Endometrial microvascular endothelial cells (primary cell): Measurements from ENCODE around the gene CGB3. TPM values are rescaled to one million over a fixed set of nuclear protein-coding genes. Genes with fewer than 3 reads are reported as not detected.
"Not testable (repeated sequence)": the region's sequence is repeated elsewhere in the genome, so short reads cannot be mapped to it uniquely, and the experiment has no call there.

Experiments
- in situ Hi-C: cut with HindIII; loops from 2 replicates; pipeline ENCODE4 v1.10.0; 2017; ENCODE audit warnings: low sequenced_read_pairs, low pct_unique_long_range_greater_than_20kb; ENCODE audit errors: inconsistent ontology term
- total RNA-seq: library from RNA; depleted of rRNA; stranded (reverse); fragments of >200 nt; gene quantifications from one replicate; pipeline ENCODE4 v1.2.3, GENCODE V29; 2015; ENCODE audit errors: inconsistent ontology term

Gene CGB3
- not detected for total RNA-seq

DNA sequence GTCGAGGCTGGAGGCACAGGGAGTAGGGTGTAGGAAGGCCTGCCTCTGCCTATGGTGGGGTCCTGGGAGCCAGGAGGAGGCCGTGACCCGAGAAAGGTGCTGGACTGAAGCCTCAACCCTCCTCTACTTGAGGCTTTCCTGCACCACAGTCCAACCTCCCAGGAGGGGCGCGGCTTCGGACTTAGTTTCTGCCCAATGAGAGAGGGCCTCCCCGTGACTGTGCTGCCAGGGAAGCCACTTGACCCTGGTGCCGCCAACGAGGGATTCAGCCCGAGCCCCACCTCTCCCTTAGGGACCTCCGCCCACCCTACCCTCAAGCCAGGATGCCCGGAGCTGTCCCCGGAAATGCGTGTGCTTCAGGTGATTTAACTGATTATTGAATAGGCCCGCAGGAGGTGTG is at the start of gene CGB3:
TSS of gene CGB3 (minus strand) at position 101 of the 400 bp plus-strand sequence. CDS start 362 bp downstream, outside the sequence.
- in situ Hi-C loops: not testable (repeated sequence)

GRCh38 chr19:49071860-49072547 is 47.9 kb upstream of the CGB3 start:
- in situ Hi-C loops: no loop called here

GRCh38 chr19:49070416-49070815 is 46.3 kb upstream of the CGB3 start:
- in situ Hi-C loops: no loop called here

DNA sequence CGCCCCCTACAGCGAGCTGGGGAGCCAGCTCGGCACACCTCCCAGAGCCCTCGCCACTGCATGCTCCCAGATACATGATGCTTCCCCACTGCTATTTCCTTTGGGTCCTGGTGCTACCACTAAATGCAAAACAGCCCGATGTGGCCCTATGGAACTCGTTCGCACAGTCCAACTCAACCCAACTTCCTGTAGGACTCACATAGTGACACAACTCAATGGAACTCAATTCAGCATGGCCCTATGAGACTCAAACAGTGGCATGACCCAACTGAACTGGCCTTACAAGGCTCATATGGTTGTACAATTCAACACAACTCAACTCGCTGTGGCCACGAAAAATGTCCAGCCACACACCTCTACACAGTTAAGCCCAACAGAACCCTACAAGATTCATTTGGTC is 44.9 kb upstream of the CGB3 start:
- in situ Hi-C loops: no loop called here

DNA sequence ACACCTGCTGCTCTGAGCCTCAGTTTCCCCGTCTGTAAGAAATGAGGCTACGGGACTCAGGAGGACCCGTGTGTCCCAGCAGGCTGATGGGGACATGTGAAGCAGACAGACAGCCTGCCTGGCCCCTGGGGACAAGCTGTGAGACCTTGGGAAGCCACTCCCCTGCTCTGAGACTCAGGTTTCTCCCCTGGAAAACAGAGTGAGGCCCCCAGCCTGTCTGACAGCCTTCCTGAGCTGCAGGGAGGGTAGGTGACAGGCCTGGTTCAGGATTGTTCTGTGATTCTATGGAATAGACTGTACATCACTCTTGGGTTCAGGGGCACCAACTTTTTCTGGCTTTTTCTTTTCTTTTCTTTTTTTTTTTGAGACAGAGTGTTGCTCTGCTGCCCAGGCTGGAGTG is 43.4 kb upstream of the CGB3 start:
- in situ Hi-C loops: no loop called here

- in situ Hi-C loops: no loop called here
These were observed 41.9 kb upstream of the CGB3 start for GRCh38 chr19:49065905-49066512.

DNA sequence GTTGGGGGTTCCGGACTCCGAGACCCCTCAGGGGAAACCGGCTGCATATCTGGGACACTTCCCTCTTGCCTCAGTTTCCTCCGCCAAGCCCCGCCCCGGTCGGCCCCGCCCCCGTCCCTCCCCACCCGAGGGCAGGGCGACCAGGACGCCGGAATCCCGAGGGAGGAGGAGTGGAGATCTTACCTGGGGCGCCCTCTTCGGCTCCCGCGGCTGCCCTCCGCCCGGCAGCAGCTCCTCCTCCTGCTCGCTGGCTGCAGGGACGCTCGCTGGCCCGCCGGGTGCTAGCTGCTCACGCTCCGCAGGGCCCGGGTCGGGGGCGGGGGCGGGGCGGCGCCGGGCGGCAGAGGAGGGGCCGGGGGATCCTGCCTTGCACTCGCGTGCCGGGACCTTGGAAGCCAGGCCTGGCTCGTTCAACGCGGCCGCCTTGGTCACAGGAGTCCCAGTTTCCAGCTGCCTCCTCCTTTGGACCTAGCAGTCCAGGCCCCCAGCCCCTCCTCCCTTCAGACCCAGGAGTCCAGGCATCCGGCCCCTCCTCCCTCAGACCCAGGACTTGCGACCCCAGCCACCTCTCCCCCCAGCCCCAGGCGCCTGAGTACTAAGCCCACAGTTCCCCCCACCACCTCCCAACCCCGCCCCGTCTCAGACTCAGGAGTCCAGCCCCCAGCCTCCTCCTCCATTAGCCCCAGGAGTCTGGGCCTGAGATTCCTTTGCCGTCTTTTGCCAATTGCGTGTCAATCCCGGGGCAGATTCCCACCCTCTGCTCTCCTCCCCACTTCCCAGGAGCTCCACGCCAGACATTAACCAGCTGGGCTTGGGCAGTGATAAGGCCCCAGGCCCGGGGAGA is 40.9 kb upstream of the CGB3 start, which contains the start of gene NTF4:
TSS of gene NTF4 (minus strand) at position 51 of the 844 bp plus-strand sequence. CDS start 2,821 bp downstream, outside the sequence.
- in situ Hi-C loops: no loop called here

- in situ Hi-C loops: no loop called here
These were observed 40.0 kb upstream of the CGB3 start for GRCh38 chr19:49064029-49064629.

GRCh38 chr19:49061445-49061844 is 37.3 kb upstream of the CGB3 start:
- in situ Hi-C loops: no loop called here

GRCh38 chr19:49061000-49061399 is 36.9 kb upstream of the CGB3 start:
- in situ Hi-C loops: no loop called here

DNA sequence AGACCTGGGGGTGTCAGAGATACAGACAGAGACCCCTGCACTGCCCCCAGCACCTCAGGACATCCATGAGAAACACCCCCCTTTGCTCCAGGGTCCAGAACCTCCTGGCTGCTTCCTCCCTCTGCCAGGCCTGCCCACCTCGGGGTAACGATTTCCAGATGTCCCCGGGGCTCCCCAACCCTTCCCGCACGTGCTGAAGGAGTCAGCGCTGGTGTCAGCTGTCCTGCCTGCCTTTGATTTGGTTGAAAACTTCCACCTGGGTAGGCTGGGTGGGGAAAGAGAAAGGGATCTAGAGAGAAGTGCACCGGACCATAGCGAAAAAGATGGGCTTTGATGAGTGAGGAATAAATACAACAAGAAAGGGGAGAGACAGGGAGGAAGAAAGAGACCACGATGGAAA is 34.9 kb upstream of the CGB3 start:
- in situ Hi-C loops: no loop called here

DNA sequence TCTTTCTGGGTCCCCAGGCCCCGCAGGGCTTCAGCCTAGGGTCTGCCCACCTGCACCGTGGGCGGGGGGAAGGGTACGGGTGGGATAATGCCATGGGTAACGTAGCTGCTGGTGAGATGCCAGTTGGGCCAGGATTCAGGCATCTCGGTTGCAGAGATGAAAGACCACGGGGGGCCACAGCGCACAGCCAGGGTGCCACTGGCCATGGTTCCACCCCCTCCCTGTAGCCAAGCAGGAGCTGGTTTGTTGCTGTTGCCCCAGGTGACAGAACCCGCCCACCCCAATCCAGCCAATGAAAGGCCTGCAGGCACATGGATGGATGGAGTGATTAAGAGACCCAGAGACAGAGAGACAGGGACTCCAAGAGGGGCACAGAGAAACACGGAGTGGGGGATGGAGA is 34.4 kb upstream of the CGB3 start:
- in situ Hi-C loops: no loop called here

DNA sequence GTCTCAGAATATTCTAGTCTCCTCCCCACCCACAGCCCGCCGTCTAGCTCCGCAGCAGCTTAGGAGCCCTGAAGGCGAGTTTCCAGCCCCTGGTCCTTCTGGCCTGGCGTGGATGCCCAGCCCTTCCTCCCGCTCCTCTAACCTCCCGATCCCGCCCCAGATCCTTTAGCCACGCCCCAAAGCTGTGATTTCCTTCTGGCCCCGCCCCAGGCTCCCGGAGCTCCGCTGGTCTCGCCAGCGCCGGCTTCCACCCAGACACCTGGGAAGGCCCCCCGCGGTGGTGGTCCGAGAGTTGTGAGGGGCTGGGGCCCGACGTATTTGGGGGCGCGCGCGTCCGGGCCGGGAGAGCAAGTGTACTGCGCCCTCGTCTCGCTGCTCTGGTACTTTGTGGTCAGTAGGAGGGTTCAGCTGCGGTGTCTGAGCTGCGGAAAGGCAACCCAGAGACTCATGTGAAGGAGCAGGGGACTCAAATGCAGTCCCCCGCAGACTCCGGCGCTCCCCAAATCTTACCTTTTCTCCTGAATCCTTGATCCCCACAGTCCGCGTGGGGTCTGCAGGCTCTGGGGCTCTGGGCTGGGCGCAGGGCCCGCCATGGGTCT is 33.6 kb upstream of the CGB3 start, which contains the start of gene CGB7:
TSS of gene CGB7 (minus strand) at position 114 of the 599 bp plus-strand sequence. CDS start 2,374 bp downstream, outside the sequence.
- in situ Hi-C loops: no loop called here

DNA sequence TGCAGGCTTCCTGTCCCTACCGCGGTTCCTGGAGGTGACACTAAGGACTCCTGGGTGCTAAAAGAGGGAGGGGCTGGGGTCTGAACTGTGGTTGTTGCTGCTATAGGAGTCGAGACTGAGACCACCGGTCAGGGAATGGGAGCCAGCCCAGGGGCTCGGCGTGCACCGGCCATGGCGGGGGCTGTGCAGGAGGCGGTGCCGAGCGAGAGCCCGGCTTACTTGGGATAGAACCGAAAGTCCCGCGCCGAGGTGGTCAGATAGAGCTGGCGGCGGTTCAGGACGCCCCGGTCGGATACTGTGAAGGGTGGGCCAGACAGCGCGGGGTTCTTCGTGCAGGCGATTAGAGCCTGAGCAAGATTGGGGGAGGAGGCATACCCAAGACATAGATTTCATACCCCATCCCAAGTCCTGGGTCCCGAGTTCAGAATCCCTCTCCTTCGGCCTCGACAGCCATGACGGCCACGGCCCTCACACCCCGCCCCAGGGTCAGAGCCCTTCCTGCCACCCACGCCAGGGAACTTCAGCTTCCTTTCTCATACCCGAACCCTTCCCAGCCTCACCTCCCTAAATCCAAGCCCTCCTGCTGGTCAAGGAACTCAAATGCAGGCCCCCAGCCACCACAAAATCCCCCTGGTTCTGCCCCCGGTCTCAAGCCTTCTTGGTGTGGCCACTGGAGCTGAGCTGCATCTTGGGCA is 32.9 kb upstream of the CGB3 start:
- in situ Hi-C loops: not testable (repeated sequence)

- in situ Hi-C loops: no loop called here
These were observed 32.2 kb upstream of the CGB3 start for GRCh38 chr19:49056101-49056901.

DNA sequence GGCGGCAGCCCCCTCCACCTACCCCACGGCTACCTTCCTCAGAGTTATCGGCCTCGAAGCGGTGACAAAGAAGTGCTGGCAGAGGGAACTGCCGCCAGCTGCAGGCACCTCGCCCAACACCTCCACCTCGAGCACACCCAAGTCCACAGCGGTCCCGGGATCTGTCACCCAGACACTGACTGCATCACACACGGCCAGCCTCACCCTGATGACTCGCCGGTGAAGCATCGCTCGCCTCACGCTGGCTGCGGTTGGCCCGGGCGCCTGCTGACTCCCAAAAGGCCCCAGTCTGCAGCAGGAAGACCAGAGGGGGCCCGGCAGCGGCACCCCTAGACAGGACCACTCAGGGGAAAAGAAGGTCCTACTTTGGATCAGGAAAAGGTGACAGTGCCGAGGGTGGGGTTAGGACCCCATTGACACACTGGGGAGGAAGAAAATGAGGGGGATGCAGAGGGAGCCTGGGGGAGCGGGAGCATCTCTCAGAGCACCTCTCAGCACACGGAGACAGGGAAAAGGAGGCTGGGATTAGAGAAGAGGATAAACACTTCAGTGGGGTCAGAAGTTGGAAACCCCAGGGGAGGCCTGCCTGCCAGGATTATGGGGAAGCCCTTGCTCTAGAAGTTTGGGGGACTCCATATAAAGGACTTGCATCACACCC is 26.4 kb upstream of the CGB3 start:
- in situ Hi-C loops: not testable (repeated sequence)

DNA sequence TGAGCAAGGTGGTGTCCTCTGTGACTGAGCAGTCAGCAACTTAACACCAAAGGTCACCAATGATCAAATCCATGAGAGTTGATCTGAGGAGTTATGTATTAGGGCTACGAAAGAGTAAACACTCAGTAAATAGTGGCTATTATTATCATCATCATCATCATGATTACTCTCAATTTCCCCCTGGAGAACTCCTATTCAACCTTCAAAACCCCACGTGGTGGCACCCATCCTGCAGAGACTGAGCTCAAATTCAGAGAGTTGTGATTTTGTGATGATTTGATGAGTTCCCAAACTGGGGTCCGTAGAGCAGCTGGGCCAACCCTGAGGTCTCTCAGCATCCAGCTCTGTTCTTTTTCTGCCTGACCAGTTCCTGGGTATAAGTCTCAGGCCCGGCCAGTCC is 25.7 kb upstream of the CGB3 start:
- in situ Hi-C loops: not testable (repeated sequence)
